Motor neuron (in vitro differentiated cells): ENCODE data around the gene CASP8AP2. TPM values are rescaled to one million over a fixed set of nuclear protein-coding genes. Genes with fewer than 3 reads are reported as not detected.
A peak's percentile ranks its signal among the peaks of the same experiment; 100 is the strongest.
"Not testable (repeated sequence)": the region's sequence is repeated elsewhere in the genome, so short reads cannot be mapped to it uniquely, and the experiment has no call there.

Experiments
- ATAC-seq, 8 experiments: fragments of 200-7000 bp; cut with Tn5 transposase; replicated peaks in 6 of 8; 2 replicates each; pipeline ENCODE4 v1.8.0; 2021; ENCODE audit warnings: mild to moderate bottlenecking in 8 of 8, moderate library complexity in 8 of 8
- H3K27ac ChIP-seq, 2 donors: fragments of 250-450 bp; sonication (Bioruptor Pico); 2 replicates each; pipeline ENCODE4 v1.9.0; 2021; ENCODE audit warnings: antibody characterized with exemption in 2 of 2, mild to moderate bottlenecking in 2 of 2, moderate library complexity in 1 of 2
- H3K4me1 ChIP-seq, 2 donors: fragments of 250-450 bp; sonication (Bioruptor Pico); replicated peaks in 1 of 2; 2 replicates each; pipeline ENCODE4 v1.6.1; 2021; ENCODE audit warnings: antibody characterized with exemption in 2 of 2, mild to moderate bottlenecking in 2 of 2, moderate library complexity in 1 of 2
- H3K4me3 ChIP-seq, 5 donors: fragments of 250-450 bp; sonication (Bioruptor Pico); 2 replicates each; pipeline ENCODE4 v1.9.0; 2021; ENCODE audit warnings: antibody characterized with exemption in 5 of 5, mild to moderate bottlenecking in 5 of 5, moderate library complexity in 4 of 5
- WGBS, 10 experiments: fragments of 450-650 bp; shearing (Covaris generic); methylation state at CpG; one replicate each; pipeline ENCODE4 v1.0.0; 2022; 5-methylcytosine and 5-hydroxymethylcytosine counted together
- in situ Hi-C, 9 experiments: fragments of 400-800 bp; cut with MboI; loops; one replicate each; pipeline ENCODE4 v1.15.0; 2021; ENCODE audit warnings: low sequenced_read_pairs in 9 of 9, low pct_unique_long_range_greater_than_20kb in 2 of 9; ENCODE audit not compliant: unreplicated experiment in 9 of 9
- total RNA-seq, 8 experiments: library from RNA; unstranded; fragments of 300-600 nt; gene quantifications; 2 replicates each; pipeline versions ENCODE4 v1.2.3 to v1.2.4, GENCODE V29; 2022

The CASP8AP2 gene
- total RNA-seq, 8 experiments from 2014 or later: 4.9 to 24.6 (median 18.1) TPM

DNA sequence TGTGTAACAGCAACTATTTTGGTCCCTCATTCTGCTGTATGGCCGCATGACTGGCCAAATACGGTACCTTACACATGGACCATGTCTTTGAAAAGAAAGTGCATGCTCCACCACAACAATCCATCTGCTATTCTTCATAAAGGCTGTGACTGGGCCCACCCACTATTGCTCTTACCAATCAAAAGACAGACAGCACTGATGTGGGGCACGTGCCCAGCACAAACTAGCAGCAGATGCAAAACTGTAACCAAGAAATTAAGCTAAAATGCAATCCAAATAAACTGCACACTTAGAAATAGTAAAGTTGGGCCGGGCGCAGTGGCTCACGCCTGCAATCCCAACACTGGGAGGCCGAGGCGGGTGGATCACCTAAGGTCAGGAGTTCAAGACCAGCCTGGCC is 30.6 kb upstream of the CASP8AP2 start:
- Histone ChIP-seq H3K4me3 (no peak overlapping the region), H3K27ac (no peak overlapping the region), H3K4me1 (no peaks in the 10 kb centered on the region)
- peak in 1 of 8 experiments; percentile 57 for ATAC-seq
- WGBS, 10 experiments: 31 to 100% (median 93%) methylated on average over 1 to 8 of the region's 8 CpGs; no CpG with 5 or more reads in 1 of the 10 experiments
- in situ Hi-C loops: no loop called here

DNA sequence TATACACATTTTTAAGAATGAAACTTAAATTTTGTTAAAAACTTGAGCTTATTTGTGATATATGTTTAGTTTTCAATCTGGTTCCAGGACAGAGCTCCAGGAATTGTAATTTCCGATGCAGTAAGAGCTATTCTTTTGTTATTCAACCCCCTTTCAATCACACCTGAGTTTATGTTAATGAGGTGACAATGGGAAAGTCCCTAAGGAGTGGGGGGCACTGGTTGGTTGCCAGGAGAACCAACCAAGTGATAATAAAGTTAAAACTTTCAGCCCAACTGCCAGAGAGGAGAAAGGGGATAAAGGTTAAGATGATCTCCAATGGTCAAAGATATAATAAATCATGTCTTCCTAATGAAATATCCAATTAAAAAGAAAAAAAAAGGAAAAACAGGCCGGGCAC is 29.9 kb upstream of the CASP8AP2 start:
- Histone ChIP-seq H3K27ac (no peak overlapping the region), H3K4me1 (no peaks in the 10 kb centered on the region), H3K4me3 (no peak overlapping the region)
- WGBS, 10 experiments: 57 to 100% (median 100%) methylated on average over 1 to 2 of the region's 2 CpGs; no CpG with 5 or more reads in 4 of the 10 experiments
- in situ Hi-C loops: no loop called here
- no peak for ATAC-seq

DNA sequence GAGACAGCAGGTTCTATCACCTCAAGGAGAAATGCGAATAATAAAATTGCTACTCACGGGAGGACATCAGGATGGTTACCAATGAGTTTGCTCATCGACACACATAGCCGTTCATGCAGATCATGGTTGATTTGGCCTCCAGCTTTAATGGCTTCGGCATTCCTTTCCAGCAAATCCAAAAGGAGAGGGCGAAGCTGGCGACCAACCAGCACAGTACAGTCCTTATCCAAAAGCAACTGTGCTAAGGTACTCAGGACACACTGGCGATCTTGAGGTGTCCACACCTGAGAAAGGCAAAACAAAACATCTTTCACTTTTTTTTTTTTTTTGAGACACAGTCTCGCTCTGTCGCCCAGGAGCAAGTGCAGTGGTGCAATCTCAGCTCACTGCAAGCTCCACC is 26.4 kb upstream of the CASP8AP2 start:
- Histone ChIP-seq H3K4me1 (no peaks in the 10 kb centered on the region), H3K4me3 (no peak overlapping the region), H3K27ac (no peak overlapping the region)
- in situ Hi-C loops: no loop called here
- WGBS, 10 experiments: 83 to 100% (median 92%) methylated on average over 2 to 8 of the region's 10 CpGs; no CpG with 5 or more reads in 1 of the 10 experiments
- no peak for ATAC-seq

DNA sequence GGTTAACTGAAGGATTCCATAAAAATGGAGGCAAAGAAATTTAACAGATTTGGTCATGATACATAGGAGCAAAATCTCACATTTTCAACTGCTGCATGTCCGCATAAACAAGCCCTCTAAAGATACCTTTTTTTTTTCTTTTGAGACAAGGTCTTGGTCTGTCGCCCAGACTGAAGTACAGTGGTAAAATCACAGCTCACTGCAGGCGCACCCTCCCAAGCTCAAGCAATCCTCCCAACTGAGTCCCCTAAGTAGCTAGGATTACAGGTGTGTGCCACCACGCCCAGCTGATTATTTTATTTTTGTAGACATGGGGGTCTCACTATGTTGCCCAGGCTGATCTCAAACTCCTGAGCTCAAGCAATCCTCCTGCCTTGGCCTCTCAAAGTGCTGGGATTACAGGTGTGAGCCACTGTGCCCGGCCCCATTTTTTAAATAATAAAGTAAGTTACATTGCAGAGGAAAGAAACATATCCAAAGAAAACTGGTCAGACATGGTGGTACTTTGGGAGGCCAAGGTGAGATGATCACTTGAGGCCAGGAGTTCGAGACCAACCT is 23.8 kb upstream of the CASP8AP2 start:
- 63 to 100% (median 98%) methylated on average over 1 to 6 of the region's 6 CpGs for WGBS, 10 experiments
- in situ Hi-C loops: no loop called here

DNA sequence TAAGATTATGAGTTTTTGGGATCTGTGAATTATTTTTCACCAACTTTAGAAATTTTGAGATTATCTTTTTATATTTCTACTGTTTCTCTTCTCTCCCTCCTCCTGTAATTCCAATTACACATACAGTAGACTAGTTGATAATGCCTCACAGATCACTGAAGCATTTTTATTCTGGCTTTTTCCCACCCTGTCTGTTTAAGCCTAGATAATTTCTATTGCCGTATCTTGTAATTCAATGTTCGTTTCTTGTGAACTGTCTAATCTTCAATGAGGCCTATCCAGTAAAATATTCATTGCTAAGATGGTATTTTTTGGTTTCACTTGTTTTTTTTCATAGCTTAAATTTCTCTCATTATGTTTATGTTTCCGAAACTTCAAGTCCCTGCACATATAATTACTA is 22.1 kb upstream of the CASP8AP2 start:
- no peaks in the 10 kb centered on the region for H3K4me1 ChIP-seq
- ATAC-seq: no peak
- H3K4me3 ChIP-seq: no peak overlapping the region
- H3K27ac ChIP-seq: no peak overlapping the region
- in situ Hi-C loops: no loop called here
- WGBS, 10 experiments: 94 to 100% (median 100%) methylated on average over 1 to 3 of the region's 3 CpGs

More for the DNA sequence above, 23.8 kb upstream of the CASP8AP2 start:
- ATAC-seq: no peak
- H3K27ac ChIP-seq: no peak overlapping the region
- H3K4me3 ChIP-seq: no peak overlapping the region
- H3K4me1 ChIP-seq: no peaks in the 10 kb centered on the region

DNA sequence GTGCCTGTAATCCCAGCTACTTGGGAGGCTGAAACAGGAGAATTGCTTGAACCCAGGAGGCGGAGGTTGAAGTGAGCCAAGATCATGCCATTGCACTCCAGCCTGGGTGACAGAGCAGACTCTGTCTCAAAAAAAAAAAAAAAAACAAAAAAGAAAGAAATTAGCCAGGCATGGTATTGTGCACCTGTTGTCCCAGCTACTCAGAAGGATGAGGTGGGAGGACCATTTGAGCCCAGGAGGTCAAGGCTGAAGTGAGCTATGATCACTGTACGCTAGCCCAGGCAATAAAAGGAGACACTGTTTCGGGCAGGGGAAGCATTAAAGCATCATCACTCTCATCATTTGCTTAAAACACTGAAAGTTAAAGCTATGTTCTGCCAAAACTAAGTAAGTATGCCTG is 16.3 kb upstream of the CASP8AP2 start:
- ATAC-seq, H3K4me3 ChIP-seq, H3K27ac ChIP-seq, in situ Hi-C loops, H3K4me1 ChIP-seq: not testable (repeated sequence)
- WGBS, 10 experiments: 80 to 100% (median 88%) methylated on average over 1 to 3 of the region's 3 CpGs; no CpG with 5 or more reads in 2 of the 10 experiments

DNA sequence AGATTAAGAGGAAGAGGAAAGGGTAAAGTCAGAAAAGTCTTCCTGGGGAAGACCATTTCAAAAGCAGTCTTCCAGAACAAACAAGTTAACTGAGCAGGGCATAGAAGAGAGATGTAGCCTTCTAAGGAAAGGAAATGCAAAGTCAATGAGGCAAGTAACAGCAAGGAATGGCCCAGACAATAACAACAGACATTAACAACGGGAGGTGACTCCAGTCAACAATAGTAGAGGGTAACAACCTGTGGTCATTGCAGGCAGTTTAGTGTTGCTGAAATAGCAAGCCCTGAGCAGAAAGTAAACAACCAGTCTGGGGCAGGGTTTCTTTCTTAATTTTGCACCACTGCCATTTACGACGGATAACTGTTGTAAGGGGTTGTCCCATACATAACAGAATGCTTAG is 12.2 kb upstream of the CASP8AP2 start:
- Histone ChIP-seq H3K4me3 (peak overlapping the region in 1 of 5 donors; percentile 84), H3K27ac (no peak overlapping the region), H3K4me1 (peaks cover 14 to 15% of the 10 kb centered on the region in 2 donors)
- 0 to 67% (median 22%) methylated on average over 1 to 3 of the region's 3 CpGs; no CpG with 5 or more reads in 3 of the 10 experiments for WGBS, 10 experiments
- no peak for ATAC-seq
- in situ Hi-C loops: no loop called here

DNA sequence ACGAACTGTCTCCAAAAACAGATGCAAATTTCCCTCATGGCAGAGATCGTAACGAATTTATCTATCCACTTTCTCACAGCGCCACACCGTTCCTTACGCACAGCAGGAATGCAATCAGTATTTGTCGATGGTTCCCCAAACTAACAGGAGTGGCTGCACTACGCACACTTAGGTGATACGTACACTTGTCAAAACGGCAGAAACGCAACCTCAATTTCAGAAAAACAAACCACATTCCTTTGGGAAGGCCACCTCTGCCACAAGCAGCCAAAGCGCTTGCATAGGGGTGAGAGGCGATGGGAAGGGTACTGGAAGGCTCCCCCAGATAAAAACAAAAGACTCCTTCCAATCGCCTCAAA is 10.7 kb upstream of the CASP8AP2 start:
- H3K4me3 ChIP-seq: peak overlapping the region; percentile 79 to 94 (median 83)
- peaks cover 14 to 15% of the 10 kb centered on the region in 2 donors for H3K4me1 ChIP-seq
- ATAC-seq: peak in 7 of 8 experiments; percentile 7 to 32 (median 23)
- 0 to 8% (median 0%) methylated on average over 1 to 12 of the region's 14 CpGs; no CpG with 5 or more reads in 2 of the 10 experiments for WGBS, 10 experiments
- peak overlapping the region; percentile 19 to 35 for H3K27ac ChIP-seq
- in situ Hi-C loops: no loop called here

DNA sequence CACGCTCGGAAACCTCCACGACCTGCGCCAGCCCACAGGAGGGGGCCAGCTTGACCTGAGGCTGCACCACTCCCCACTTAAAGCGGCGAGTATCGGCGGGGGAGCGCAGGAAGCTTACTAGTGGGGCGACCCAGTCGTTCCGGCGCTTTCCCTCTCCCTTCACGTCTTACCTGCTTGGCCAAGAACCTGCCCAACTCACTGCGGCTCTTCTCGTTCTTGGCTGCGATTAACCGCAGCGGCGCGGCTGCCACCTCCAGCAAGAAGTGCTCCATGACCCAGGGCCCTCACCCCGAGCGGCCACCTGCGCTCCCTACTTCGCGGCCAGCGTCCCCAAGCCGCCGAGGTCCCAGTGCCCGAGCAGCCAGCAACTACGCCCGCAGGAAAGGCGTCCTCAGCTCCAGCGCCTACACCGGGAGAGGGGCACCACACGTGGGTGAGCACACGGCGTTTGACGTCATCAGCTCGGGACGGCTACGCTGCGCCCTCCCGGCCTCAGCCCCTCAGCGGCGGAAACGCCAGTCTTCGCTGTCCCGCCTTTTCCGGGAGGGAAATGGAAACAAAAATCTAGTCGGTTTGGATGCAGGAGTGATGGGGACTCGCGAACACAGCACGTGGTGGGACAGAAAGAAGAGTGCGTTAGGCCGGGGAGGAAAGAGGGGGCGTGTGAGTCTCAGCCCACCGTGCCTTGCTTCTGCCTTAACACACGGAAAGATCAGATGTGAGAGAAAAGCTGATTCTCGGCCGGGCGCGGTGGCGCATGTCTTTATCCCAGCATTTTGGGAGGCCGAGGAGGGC is 10.1 kb upstream of the CASP8AP2 start, which contains the start of gene MDN1:
Gene MDN1, minus strand, starts transcription at position 459 of the 795 bp plus-strand sequence. Its CDS starts 187 bp downstream, at position 272.
- WGBS, 10 experiments: 0 to 10% (median 0%) methylated on average over 1 to 16 of the region's 65 CpGs; no CpG with 5 or more reads in 1 of the 10 experiments
- peak; percentile 93 to 100 (median 99) for ATAC-seq
- in situ Hi-C loops: no loop called here

DNA sequence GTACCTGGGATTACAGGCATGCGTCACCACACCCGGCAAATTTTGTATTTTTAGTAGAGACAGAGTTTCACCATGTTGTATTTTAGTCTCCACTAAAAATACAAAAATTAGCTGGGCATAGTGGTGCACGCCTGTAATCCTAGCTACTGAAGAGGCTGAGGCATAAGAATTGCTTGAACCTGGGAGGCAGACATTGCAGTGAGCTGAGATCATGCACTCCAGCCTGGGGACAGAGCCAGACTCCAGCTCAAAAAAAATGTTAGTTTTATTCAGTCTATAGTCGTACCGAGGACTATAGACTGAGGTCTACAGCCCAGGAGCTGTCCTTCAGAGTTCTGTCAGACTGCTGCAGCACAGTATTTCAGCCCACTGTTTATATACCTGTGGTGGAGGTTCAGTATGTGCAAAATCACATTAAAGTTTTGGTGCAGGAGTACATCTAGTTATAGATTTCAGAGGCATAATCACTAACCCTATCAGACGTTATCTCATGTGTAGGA is 3.6 kb upstream of the CASP8AP2 start:
- no peak overlapping the region for H3K4me3 ChIP-seq
- in situ Hi-C loops: no loop called here

More for the DNA sequence above, 10.1 kb upstream of the CASP8AP2 start, which contains the start of gene MDN1:
- H3K27ac ChIP-seq: peak within 1 kb of the TSS; percentile 59 to 66
- H3K4me1 ChIP-seq: peaks cover 14 to 15% of the 10 kb centered on the region in 2 donors
- H3K4me3 ChIP-seq: peak within 1 kb of the TSS; percentile 79 to 94 (median 83)

DNA sequence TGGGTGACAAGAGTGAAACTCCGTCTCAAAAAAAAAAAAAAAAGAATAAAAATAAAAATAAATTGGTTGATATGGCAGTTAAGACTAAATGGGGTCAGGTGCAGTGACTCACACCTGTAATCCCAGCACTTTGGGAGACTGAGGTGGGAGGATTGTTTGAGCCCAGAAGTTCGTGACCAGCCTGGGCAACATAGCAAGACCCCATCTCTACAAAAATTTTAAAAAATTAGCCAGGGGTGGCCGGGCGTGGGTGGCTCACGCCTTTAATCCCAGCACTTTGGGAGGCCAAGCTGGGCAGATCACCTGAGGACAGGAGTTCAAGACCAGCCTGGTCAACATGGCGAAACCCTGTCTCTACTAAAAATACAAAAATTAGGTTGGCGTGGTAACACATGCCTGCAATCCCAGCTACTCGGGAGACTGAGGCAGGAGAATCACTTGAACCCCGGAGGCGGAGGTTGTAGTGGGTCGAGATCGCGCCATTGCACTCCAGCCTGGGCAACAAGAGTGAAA is 1.1 kb upstream of the CASP8AP2 start:
- ATAC-seq, in situ Hi-C loops, H3K4me1 ChIP-seq, H3K27ac ChIP-seq: not testable (repeated sequence)
- 50 to 100% (median 65%) methylated on average over 1 to 13 of the region's 13 CpGs; no CpG with 5 or more reads in 4 of the 10 experiments for WGBS, 10 experiments
- H3K4me3 ChIP-seq: peak overlapping the region; percentile 68 to 92 (median 81)

More for the DNA sequence above, 3.6 kb upstream of the CASP8AP2 start:
- no peak overlapping the region for H3K27ac ChIP-seq
- peaks cover 0 to 4% of the 10 kb centered on the region in 2 donors for H3K4me1 ChIP-seq
- 71 to 95% (median 84%) methylated on average over 2 to 6 of the region's 6 CpGs; no CpG with 5 or more reads in 2 of the 10 experiments for WGBS, 10 experiments
- ATAC-seq: no peak

DNA sequence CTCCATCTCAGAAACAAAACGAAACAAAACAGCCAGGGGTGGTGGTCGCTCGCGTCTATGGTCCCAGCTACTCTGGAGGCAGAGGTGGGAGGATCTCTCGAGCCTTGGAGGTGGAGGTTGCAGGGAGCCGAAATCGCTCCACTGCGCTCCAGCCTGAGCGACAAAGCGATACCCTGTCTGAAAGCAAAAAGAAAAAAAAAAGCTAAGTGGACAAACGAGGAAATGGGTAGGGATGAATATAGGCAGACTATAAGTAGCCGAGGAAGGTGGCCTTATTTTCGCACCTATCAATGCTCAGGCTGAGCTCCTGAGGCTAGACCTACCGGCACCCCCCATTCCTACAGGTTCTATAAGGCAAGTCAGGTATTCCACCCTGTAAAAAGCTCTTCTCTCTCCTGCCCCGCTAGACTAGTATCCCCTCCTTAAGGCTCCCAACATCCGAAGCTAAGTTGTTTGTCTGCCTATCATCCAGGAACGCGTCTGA is 650 bp upstream of the CASP8AP2 start:
- WGBS, 10 experiments: 0 to 44% (median 3%) methylated on average over 3 to 12 of the region's 18 CpGs; no CpG with 5 or more reads in 1 of the 10 experiments
- H3K4me3 ChIP-seq: peak overlapping the region; percentile 68 to 92 (median 81)
- ATAC-seq: peak in 4 of 8 experiments; percentile 15 to 46 (median 24)
- H3K27ac ChIP-seq: no peak overlapping the region
- peaks cover 0 to 4% of the 10 kb centered on the region in 2 donors for H3K4me1 ChIP-seq
- in situ Hi-C loops: no loop called here
